Liver (tissue), 9 donors: Measurements from ENCODE around the gene LRATD1. TPM values are rescaled to one million over a fixed set of nuclear protein-coding genes. Genes with fewer than 3 reads are reported as not detected.

Source experiments
- DNase-seq: peaks from one replicate; pipeline ENCODE4 v3.0.0-alpha.2; 2017; ENCODE audit warnings: low spot score
- H3K27ac ChIP-seq, 2 donors: one replicate each; pipeline ENCODE4 v1.7.0; 2013; ENCODE audit warnings: inconsistent platforms in 2 of 2, low read length in 2 of 2, control low read depth in 1 of 2, low read depth in 1 of 2, mild to moderate bottlenecking in 1 of 2
- H3K27me3 ChIP-seq, 4 donors: one replicate each; pipeline versions ENCODE4 v1.6.1 to v1.7.0; 2013; ENCODE audit warnings: low read length in 3 of 4, inconsistent platforms in 1 of 4, mild to moderate bottlenecking in 1 of 4, moderate library complexity in 1 of 4; ENCODE audit not compliant: control insufficient read depth in 4 of 4, insufficient read depth in 4 of 4
- H3K36me3 ChIP-seq, 4 donors: one replicate each; pipeline versions ENCODE4 v1.6.1 to v1.7.0; 2013; ENCODE audit warnings: low read length in 3 of 4, mild to moderate bottlenecking in 3 of 4, low read depth in 1 of 4, moderate library complexity in 1 of 4; ENCODE audit not compliant: control insufficient read depth in 4 of 4, insufficient read depth in 3 of 4
- H3K4me1 ChIP-seq, 4 donors: one replicate each; pipeline versions ENCODE4 v1.6.1 to v1.7.0; 2013; ENCODE audit warnings: low read length in 3 of 4, mild to moderate bottlenecking in 3 of 4, moderate library complexity in 1 of 4; ENCODE audit not compliant: control insufficient read depth in 4 of 4, insufficient read depth in 4 of 4
- H3K4me3 ChIP-seq, 3 donors: one replicate each; pipeline versions ENCODE4 v1.6.1 to v1.7.0; 2013; ENCODE audit warnings: low read length in 3 of 3, control low read depth in 1 of 3, low read depth in 1 of 3, mild to moderate bottlenecking in 1 of 3
- H3K9ac ChIP-seq, 2 donors: one replicate each; pipeline ENCODE4 v1.7.0; 2013; ENCODE audit warnings: low read length in 2 of 2, mild to moderate bottlenecking in 2 of 2, moderate library complexity in 2 of 2, control low read depth in 1 of 2, low read depth in 1 of 2
- H3K9me3 ChIP-seq, 4 donors: one replicate each; pipeline versions ENCODE4 v1.6.1 to v1.7.0; 2013; ENCODE audit warnings: low read length in 3 of 4; ENCODE audit not compliant: control insufficient read depth in 4 of 4
- EGR1 ChIP-seq, 2 donors: IDR thresholded peaks; 2 replicates each; pipeline ENCODE4 v1.6.1; 2016 to 2018; ENCODE audit warnings: antibody characterized with exemption in 2 of 2, low read depth in 2 of 2
- FOXA1 ChIP-seq: IDR thresholded peaks from 2 replicates; pipeline ENCODE4 v1.6.1; 2016; ENCODE audit warnings: antibody characterized with exemption
- FOXA2 ChIP-seq: IDR thresholded peaks from 2 replicates; pipeline ENCODE4 v1.6.1; 2016; ENCODE audit warnings: antibody characterized with exemption
- GABPA ChIP-seq, 2 donors: IDR thresholded peaks in 1 of 2; conservative IDR thresholded peaks in 1 of 2; 2 replicates each; pipeline ENCODE4 v1.6.1; 2016; ENCODE audit warnings: antibody characterized with exemption in 2 of 2, mild to moderate bottlenecking in 1 of 2, moderate library complexity in 1 of 2
- HNF4A ChIP-seq, 2 donors: conservative IDR thresholded peaks; 2 replicates each; pipeline ENCODE4 v1.6.1; 2016; ENCODE audit warnings: antibody characterized with exemption in 2 of 2, mild to moderate bottlenecking in 2 of 2
- HNF4G ChIP-seq: IDR thresholded peaks from 2 replicates; pipeline ENCODE4 v1.6.1; 2016; ENCODE audit warnings: antibody characterized with exemption
- JUND ChIP-seq, 2 donors: IDR thresholded peaks; 2 replicates each; pipeline ENCODE4 v1.6.1; 2016; ENCODE audit warnings: antibody characterized with exemption in 2 of 2
- NR2F2 ChIP-seq: IDR thresholded peaks from 2 replicates; pipeline ENCODE4 v1.6.1; 2016; ENCODE audit warnings: antibody characterized with exemption
- RAD21 ChIP-seq, 2 donors: IDR thresholded peaks; 2 replicates each; pipeline ENCODE4 v1.6.1; 2016; ENCODE audit warnings: antibody characterized with exemption in 2 of 2, mild to moderate bottlenecking in 2 of 2
- RXRA ChIP-seq, 2 donors: IDR thresholded peaks; 2 replicates each; pipeline ENCODE4 v1.6.1; 2017 to 2018; ENCODE audit warnings: antibody characterized with exemption in 2 of 2, mild to moderate bottlenecking in 1 of 2
- TAF1 ChIP-seq: conservative IDR thresholded peaks from 2 replicates; pipeline ENCODE4 v1.6.1; 2016; ENCODE audit warnings: antibody characterized with exemption, mild to moderate bottlenecking
- YY1 ChIP-seq: IDR thresholded peaks from 2 replicates; pipeline ENCODE4 v1.6.1; 2016; ENCODE audit warnings: antibody characterized with exemption, mild to moderate bottlenecking
- WGBS: extraction: QIAGEN DNeasy Blood & Tissue Kit; methylation state at CpG from one replicate; pipeline ENCODE4 v1.1.7; 2013; 5-methylcytosine and 5-hydroxymethylcytosine counted together
- polyA plus RNA-seq, 2 donors: library from polyadenylated mRNA; stranded (reverse) in 1 of 2; unstranded in 1 of 2; fragments of 200-250 nt in 1 of 2; fragments of >200 nt in 1 of 2; fragmentation: Nextera tagmentation in 1 of 2; extraction: Ambion mirVana in 1 of 2; gene quantifications; one replicate each; pipeline versions ENCODE4 v1.2.1 to v1.2.3, GENCODE V29; 2013 to 2015
- total RNA-seq, 2 donors: library from RNA; depleted of rRNA; stranded (reverse); fragments of >200 nt; gene quantifications; one replicate each; pipeline ENCODE4 v1.2.3, GENCODE V29; 2014
- TF ChIP-seq, protein P1 (sequence below): fragments of 150-350 bp; IDR thresholded peaks from 2 replicates; pipeline ENCODE4 v1.5.1; 2017; ENCODE audit warnings: improper control_type of control experiment, low read depth, low read length; ENCODE audit not compliant: missing input control
- TF ChIP-seq, protein P2 (sequence below): IDR thresholded peaks from 2 replicates; pipeline ENCODE4 v1.6.1; 2016; ENCODE audit warnings: antibody characterized with exemption
- TF ChIP-seq, protein P3 (sequence below): IDR thresholded peaks from 2 replicates; pipeline ENCODE4 v1.6.1; 2016; ENCODE audit warnings: antibody characterized with exemption, mild to moderate bottlenecking
- TF ChIP-seq, protein P4 (sequence below): IDR thresholded peaks from 2 replicates; pipeline ENCODE4 v1.6.1; 2016; ENCODE audit warnings: antibody characterized with exemption
- donor health status: healthy.
- donor health status: healthy.
- donor health status: healthy.
- donor health status: healthy.
- donor health status: healthy.

Gene LRATD1
- total and polyA plus RNA-seq, 4 donors: 0.08 to 3.4 (median 1.8) TPM

DNA sequence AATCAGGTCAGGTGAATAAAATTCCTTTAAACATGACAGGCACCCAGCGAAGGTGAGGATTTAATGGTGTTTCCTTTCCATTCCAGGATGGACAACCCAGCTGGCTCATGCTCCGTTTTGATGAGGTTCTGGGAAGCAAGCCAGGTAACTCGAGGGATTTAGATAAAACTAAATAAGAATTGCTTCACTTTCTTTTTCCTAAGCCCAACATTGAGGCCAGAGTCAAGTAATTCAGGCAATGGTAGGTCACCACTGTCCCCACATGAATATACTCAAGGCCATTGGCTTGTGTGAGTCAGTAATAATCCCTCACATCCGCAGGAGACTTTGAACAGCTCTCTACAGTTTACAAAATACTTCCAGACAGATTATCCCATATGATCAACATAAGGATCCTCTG, 16.2 kb upstream of the LRATD1 start:
- no peak overlapping the region for H3K4me3 ChIP-seq
- H3K9me3 ChIP-seq: no peaks in the 10 kb centered on the region
- TF ChIP-seq, protein P1, sequence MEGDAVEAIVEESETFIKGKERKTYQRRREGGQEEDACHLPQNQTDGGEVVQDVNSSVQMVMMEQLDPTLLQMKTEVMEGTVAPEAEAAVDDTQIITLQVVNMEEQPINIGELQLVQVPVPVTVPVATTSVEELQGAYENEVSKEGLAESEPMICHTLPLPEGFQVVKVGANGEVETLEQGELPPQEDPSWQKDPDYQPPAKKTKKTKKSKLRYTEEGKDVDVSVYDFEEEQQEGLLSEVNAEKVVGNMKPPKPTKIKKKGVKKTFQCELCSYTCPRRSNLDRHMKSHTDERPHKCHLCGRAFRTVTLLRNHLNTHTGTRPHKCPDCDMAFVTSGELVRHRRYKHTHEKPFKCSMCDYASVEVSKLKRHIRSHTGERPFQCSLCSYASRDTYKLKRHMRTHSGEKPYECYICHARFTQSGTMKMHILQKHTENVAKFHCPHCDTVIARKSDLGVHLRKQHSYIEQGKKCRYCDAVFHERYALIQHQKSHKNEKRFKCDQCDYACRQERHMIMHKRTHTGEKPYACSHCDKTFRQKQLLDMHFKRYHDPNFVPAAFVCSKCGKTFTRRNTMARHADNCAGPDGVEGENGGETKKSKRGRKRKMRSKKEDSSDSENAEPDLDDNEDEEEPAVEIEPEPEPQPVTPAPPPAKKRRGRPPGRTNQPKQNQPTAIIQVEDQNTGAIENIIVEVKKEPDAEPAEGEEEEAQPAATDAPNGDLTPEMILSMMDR: no peak
- TF ChIP-seq EGR1 (IDR thresholded peaks at IDR 0.05; ENCODE audit: low read depth in 2 of 2) (no peak), RXRA (IDR thresholded peaks at IDR 0.05) (peak in 1 of 2 donors; percentile 16), FOXA2 (no peak)
- H3K27me3 ChIP-seq: no peaks in the 10 kb centered on the region
- 38% methylated on average over 4 of the region's 4 CpGs for WGBS
- no peaks in the 10 kb centered on the region for H3K36me3 ChIP-seq
- H3K27ac ChIP-seq: no peak overlapping the region
- DNase-seq: no peak
- H3K4me1 ChIP-seq: no peaks in the 10 kb centered on the region
- no peak overlapping the region for H3K9ac ChIP-seq

DNA sequence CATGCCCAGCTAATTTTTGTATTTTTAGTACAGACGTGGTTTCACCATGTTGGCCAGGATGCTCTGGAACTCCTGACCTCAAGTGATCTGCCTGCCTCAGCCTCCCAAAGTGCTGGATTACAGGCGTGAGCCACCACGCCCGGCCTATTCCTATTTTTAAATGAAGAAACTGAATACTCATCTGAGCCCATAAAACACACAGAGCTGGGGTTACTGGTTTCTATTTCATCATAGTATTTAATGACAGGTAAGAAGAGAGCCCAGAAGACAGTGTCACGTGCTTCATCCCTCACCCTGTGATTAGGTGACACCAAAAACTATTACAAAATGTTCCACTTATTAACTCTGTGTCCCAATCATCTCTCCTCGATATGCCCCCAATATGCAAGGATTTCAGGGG, 15.6 kb upstream of the LRATD1 start:
- H3K27me3 ChIP-seq: no peaks in the 10 kb centered on the region
- no peak for DNase-seq
- WGBS: 88% methylated on average over 6 of the region's 6 CpGs
- H3K4me1 ChIP-seq: no peaks in the 10 kb centered on the region
- no peak overlapping the region for H3K4me3 ChIP-seq
- H3K9ac ChIP-seq: no peak overlapping the region
- no peaks in the 10 kb centered on the region for H3K36me3 ChIP-seq
- no peak overlapping the region for H3K27ac ChIP-seq
- H3K9me3 ChIP-seq: no peaks in the 10 kb centered on the region
- TF ChIP-seq RXRA (IDR thresholded peaks at IDR 0.05) (no peak), NR2F2 (no peak), HNF4A (conservative IDR thresholded peaks at IDR 0.05) (no peak), HNF4G (no peak)
- TF ChIP-seq, protein P2, sequence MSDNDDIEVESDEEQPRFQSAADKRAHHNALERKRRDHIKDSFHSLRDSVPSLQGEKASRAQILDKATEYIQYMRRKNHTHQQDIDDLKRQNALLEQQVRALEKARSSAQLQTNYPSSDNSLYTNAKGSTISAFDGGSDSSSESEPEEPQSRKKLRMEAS: no peak

DNA sequence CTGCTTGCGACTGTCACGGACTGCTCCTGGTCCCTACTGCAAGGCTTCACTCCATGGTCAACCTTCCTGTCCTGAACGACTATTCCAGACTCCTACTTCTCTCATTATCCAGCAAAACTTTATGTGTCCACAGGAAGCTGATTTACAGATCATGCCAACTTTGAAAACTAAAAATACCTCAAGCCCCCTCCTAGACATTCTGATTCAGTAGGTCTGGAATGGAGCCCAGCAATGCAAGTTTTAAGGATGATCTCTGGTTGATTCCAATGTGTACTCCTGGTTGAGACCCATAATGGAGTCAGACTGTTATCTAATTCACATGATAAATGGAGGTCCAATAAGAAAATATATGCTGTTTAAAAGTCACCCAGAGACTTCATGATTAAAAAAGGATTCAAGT, 13.1 kb upstream of the LRATD1 start:
- TF ChIP-seq, protein P1: no peak
- TF ChIP-seq FOXA1: no peak
- TF ChIP-seq HNF4G: no peak
- TF ChIP-seq FOXA2: no peak
- no peak for TF ChIP-seq JUND (IDR thresholded peaks at IDR 0.05)
- TF ChIP-seq RXRA (IDR thresholded peaks at IDR 0.05): no peak
- no peak for TF ChIP-seq EGR1 (IDR thresholded peaks at IDR 0.05; ENCODE audit: low read depth in 2 of 2)
- TF ChIP-seq, protein P2: no peak
- TF ChIP-seq TAF1: no peak
- no peak for TF ChIP-seq HNF4A (conservative IDR thresholded peaks at IDR 0.05)
- no peak for TF ChIP-seq RAD21 (IDR thresholded peaks at IDR 0.05)
- no peak for TF ChIP-seq GABPA (IDR thresholded peaks at IDR 0.05 in 1 of 2, conservative IDR thresholded peaks at IDR 0.05 in 1 of 2)
- TF ChIP-seq YY1: no peak
- TF ChIP-seq, protein P3, sequence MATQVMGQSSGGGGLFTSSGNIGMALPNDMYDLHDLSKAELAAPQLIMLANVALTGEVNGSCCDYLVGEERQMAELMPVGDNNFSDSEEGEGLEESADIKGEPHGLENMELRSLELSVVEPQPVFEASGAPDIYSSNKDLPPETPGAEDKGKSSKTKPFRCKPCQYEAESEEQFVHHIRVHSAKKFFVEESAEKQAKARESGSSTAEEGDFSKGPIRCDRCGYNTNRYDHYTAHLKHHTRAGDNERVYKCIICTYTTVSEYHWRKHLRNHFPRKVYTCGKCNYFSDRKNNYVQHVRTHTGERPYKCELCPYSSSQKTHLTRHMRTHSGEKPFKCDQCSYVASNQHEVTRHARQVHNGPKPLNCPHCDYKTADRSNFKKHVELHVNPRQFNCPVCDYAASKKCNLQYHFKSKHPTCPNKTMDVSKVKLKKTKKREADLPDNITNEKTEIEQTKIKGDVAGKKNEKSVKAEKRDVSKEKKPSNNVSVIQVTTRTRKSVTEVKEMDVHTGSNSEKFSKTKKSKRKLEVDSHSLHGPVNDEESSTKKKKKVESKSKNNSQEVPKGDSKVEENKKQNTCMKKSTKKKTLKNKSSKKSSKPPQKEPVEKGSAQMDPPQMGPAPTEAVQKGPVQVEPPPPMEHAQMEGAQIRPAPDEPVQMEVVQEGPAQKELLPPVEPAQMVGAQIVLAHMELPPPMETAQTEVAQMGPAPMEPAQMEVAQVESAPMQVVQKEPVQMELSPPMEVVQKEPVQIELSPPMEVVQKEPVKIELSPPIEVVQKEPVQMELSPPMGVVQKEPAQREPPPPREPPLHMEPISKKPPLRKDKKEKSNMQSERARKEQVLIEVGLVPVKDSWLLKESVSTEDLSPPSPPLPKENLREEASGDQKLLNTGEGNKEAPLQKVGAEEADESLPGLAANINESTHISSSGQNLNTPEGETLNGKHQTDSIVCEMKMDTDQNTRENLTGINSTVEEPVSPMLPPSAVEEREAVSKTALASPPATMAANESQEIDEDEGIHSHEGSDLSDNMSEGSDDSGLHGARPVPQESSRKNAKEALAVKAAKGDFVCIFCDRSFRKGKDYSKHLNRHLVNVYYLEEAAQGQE: no peak
- TF ChIP-seq, protein P4, sequence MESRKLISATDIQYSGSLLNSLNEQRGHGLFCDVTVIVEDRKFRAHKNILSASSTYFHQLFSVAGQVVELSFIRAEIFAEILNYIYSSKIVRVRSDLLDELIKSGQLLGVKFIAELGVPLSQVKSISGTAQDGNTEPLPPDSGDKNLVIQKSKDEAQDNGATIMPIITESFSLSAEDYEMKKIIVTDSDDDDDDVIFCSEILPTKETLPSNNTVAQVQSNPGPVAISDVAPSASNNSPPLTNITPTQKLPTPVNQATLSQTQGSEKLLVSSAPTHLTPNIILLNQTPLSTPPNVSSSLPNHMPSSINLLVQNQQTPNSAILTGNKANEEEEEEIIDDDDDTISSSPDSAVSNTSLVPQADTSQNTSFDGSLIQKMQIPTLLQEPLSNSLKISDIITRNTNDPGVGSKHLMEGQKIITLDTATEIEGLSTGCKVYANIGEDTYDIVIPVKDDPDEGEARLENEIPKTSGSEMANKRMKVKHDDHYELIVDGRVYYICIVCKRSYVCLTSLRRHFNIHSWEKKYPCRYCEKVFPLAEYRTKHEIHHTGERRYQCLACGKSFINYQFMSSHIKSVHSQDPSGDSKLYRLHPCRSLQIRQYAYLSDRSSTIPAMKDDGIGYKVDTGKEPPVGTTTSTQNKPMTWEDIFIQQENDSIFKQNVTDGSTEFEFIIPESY: no peak
- H3K9ac ChIP-seq: no peak overlapping the region
- WGBS: 78% methylated on average over 3 of the region's 3 CpGs
- DNase-seq: no peak
- no peaks in the 10 kb centered on the region for H3K36me3 ChIP-seq
- no peak overlapping the region for H3K4me3 ChIP-seq
- no peaks in the 10 kb centered on the region for H3K9me3 ChIP-seq
- H3K27me3 ChIP-seq: no peaks in the 10 kb centered on the region
- no peak overlapping the region for H3K27ac ChIP-seq
- H3K4me1 ChIP-seq: no peaks in the 10 kb centered on the region
